Stimulated activated CD8-positive, alpha-beta memory T cell treated with anti-CD3 and anti-CD28 coated beads, Interleukin-2, amount 100 ng/mL, for 48 hours (primary cell): ENCODE measurements around the gene BARHL2.

Source experiments
- DNase-seq, 2 donors: peaks; one replicate each; pipeline ENCODE4 v3.0.0-alpha.2; 2020; ENCODE audit warnings: low read depth in 2 of 2

The BARHL2 gene

DNA sequence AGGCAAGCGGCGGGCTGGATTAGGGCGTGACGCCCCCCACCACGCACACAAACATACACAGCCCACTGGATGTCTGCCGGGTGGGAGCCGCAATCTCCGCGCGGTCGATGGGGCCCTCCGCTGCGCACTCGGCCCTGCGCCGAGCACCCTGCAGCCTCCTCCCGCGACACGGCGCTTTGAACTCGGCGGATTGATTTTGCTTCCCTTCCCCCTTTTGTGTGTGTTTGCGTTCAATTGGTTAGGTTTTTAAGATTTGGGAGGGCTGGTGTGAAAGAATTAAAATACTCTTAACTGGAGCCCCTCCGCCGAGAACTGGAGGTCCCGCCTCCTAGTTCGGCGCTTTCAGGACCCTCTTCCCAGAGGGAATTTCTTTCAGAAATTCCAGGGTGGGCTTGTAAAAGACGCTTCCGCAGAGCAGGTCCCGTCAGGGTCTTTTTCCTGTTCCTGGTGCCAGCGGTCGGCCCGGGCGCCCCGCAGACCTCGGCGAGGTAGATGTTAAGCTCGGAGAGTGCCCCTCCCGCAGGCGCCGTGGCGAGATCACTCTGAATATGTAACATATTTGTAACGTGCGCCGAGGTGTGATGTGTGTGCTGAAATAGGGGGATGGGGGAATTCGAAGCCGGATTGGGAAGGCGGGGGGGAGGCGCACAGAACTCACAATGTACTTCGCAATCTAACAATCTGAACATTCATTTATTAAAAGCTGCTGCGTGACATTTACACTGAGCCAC, 8.0 kb upstream of the BARHL2 start:
- no peak for DNase-seq

DNA sequence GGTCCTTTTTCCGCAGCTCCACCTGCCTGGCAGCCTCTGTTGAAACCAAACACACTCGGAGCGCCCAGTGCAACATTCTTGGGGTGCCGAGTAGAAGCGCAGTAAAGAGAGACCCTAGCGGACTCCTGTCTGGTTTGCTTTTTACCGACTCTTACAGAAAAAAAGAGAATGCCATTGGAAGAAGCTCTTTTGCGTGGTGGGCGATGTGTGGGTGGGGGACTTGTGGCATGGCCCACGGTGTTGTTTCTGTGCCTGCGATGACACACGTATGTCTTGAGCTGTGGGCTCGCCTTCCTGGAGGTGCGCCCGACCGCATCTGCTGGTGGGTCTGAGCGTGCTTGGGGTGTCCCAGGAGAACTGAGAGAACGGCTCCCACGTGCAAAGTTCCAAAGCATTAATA, 7.3 kb upstream of the BARHL2 start:
- no peak for DNase-seq

DNA sequence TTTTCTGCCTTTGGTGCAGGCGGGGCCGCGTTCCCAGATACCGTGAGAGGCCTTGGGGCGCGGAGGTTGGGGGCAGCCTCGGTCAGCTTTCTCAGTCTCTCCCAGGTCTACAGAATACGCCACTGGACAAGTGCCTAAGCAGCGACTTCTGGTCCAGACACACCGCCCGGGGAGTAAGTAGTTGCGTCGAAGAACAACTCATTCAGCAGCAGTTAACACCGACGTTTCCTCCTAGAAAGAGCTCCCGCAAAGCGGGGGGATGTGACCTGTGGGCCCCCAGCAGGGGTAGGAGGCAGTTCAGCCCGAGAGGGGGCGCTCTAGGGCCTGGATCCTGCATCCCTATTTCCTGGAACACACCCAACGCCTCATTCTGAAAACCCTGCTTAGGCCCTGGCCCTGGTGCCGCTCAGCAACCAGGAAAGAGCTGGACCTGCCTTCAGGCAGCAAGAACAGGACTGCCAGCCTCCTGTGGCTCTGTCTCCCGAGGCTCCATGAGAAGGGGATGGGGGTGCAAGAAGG, 6.5 kb upstream of the BARHL2 start:
- DNase-seq = no peak

DNA sequence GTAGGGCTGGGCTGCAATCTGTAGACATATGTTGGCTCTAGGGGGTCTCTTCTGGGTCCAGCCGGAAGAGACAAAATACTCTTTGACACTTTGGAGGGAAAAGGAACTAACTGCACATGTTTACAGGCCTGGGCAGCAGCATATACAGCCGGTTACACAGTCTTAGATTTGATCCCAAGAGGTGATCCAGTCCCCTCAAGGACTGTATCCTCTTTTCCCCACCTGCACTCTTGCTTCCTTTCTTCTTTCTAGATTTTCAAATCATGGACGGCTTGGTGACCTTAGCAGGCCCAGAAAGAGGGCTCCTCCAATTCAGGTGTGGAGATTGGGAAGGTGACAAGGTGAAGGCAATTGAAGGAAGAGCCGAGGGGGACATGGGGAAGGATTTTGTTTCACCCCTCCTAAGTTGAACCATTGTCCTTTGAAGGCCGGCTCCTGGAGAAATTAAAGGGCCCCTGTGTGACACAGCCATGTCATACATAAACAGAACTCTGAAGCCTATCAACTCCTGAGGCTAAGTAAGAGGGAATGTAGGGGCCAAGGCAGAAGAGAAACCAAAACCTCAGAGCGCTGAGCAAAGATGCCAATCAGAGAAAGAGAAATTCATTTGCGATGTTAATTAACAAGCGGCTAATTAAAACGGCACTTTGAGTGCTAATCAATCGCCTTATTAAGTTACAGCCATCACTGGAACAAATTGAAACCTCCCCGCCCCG, 5.9 kb upstream of the BARHL2 start:
- no peak for DNase-seq

DNA sequence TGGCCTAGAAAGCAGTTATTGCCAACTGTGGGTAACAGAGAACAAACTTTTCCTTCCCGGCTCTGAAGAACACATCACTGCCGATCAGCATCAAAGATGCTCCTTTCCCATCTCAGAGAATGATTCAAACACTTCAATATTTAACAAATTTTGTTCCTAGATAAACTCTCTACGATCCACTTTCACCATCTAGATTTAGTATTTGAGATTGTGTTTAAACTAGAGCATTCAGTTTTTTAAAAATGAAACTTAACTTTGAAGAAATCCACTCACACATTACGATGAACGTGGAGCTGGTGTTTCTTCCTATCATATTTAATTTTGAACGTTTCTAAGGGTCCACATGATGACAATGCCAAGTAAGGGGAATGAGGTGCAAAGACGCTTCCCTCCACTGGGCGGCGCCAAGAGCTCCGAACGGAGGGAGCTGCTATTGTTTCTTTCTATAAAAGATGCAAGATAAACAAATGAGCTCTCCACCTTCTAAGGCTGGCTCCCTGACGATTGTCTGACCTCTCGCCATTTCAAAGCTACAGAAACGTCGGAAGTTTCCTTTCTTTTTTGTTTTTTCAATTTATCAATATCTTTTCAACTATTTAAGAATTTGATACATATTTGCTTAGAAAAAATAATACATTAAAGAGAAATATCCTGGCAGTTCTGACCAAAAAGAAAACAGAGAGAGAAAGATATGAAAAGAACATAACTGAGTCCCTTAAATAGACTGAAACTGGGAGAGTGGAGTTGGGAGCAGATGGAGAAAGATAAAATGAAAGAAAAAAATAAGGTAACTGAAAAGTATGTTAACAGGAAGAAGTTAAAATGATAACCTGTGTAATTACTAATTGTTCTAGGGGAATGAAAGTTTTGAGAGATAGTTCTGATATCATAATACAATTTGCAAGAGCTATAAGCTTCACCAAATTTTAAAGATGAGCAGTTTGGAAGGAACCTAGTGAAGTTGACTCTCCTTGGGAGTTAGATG, 4.4 kb upstream of the BARHL2 start:
- DNase-seq = peak in 1 of 2 donors; percentile 32

DNA sequence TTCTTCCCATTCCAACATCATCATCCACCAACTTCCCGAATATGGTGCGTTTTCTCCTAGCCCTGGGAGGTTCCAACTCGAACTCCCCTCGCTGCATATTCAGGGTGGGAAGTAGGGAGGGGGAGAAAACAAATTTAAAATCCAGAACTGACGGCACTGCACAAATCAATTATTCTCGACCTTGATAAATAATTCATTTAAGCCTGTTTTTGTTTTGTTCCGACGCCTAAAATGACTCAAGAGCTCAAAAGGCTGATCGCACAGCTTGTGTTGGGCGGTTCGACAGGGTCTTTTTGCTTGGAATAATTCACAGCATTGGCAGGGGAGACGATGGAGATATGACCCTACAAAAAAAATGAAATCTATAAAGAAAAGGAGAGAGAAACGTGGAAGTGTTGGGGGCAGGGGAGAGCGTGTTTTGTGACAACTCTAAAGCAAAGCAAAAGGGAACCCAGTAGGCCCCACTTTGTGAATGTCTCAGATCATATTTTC, 3.1 kb upstream of the BARHL2 start:
- no peak for DNase-seq

DNA sequence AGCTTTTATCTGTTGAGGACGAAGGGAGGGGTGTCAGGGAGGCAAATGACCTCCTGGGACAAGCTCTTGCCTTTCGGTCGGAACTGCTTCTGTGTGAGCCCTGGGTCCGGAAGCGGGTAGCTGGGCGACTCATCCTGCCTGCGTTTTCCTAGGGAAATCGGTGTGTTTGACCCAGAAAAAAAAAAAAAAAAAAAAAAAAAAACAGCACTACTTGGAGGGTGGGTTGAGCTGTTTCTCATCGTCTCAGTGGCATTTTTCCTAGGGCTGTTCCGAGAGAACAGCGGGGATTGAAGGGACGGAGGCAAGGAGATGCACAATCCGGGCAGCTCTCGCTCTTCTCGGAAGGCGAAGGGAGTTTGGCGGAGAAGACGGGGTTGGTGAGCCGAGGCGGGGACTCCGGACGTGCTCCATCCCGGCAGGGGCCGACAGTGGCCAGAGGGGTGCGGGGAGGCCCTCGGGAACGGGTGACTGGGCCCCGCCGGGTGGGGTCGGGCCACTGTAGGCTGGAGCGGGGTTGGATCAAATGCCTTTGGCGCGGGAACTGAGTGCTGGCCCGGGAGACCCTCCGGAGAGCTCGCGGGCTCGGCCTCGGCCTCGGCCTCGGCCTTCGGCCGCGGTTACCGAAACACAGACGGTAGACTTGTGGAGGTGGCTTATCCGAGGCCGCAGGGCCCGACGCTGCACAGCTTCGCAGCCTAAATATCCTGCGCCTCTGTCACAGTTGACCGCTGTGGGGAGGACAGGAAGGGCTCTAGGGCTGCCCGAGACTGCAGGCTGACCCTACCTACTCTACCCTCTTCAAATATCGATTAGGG, 2.4 kb upstream of the BARHL2 start:
- no peak for DNase-seq

DNA sequence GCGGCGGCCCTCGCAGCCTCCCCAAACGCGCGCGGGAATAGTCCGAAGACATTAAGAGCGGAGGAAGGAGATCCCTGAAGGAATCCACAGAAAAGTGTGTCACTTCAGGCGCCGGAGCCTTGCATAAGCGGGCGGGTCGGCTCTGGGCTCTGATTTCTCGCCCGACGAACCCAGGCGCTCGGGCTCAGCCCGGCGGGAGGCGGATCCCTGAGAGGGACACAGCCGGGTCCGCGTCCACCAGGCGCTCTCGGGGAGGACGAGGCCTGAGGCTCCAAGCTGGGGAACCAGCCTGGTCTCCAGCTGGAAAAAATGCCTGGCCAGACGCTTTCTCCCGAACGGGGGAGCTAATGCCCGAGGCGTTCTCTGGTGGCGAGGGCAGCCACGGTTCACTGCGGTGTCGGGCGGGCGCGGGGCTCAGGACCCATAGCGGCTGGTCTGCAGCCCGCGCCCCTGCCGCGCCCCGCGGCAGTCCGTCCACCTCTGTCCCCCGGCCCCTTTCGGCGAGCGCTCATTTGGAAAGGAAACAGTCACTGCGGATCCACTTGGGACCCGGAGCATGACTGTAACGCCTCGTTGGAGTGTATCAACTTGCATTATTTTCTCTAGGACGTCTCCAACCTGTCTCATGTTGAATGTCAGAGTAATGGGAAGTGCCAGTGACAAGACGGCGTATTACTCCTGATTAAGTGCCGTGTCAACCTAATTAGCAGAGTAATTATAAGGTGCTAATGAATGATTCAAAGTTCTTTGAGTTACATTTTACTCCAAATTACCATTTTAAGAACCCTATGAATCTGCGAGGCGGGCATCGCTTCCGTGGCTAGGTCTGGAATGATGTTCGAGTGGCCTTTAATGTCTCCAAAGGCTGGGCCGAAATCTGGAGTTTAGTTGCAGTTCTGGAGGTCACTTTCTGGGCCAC, 1.6 kb upstream of the BARHL2 start:
- no peak for DNase-seq

DNA sequence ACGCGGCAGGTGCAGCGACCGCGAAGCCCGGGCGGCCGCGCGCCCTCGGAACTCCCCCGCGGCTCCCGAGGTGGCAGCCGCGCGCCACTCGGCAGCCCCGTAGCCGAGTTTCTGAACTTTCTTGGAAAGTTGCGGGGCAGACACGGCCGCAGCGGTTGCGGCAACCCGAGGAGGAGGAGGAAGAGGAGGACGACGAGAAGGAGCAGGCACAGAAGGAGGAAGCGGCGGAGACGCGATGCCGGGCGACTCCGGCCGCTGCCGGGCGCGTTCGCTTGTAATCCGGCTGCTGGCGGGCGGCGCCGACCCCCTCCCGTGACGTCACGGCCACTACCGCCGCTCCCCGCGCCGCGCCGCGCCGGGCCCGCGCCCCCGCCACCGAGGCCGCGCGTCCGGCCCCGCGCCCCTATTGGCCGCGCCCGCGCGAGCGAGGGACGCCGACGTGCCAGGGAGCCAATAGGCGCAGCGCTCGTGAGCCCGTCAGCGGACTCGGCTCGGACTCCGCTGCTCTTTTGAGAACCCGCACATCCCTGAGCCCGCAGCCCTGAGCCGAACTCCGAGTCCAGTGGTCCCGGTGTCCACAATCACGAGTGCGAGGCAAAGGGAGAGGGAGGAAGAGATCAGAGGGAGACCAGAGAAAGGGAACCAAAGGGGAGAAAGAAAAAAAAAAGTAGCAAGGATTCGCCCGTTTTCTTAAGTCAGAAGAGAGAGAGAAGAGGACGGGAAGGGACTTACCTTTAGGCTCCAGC, 736 bp upstream of the BARHL2 start:
- no peak for DNase-seq

DNA sequence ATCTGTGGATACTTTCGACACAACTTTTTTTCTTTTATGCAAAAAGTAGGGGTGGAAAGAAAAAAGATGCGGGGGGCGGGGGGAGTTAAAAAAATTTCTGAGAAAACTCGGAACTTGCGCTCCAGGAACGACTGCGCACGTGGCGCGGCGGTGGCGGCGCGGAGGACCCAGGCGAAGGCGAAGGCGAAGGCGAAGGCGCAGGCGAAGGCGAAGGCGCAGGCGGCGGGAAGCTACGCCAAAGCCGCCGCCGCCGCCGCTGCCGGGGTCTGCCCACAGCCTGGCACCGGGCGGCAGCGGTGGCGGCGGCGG, 208 bp upstream of the BARHL2 start:
- no peak for DNase-seq

DNA sequence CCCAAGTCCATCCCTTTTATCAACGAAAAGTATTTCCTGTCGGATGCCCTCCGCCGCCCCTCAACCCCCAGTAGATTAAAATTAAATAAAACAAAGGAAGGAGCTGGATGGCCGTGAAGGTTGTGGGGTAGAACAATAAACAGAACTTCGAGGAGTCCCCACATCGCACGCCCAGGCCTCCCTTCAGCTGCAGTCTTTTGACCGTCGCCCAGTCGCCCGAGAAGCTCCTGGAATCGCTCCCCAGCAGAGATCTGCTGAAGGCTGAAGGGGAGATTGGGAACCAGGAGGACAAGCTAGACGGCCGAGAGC, 905 bp downstream of the BARHL2 start:
- DNase-seq = no peak

DNA sequence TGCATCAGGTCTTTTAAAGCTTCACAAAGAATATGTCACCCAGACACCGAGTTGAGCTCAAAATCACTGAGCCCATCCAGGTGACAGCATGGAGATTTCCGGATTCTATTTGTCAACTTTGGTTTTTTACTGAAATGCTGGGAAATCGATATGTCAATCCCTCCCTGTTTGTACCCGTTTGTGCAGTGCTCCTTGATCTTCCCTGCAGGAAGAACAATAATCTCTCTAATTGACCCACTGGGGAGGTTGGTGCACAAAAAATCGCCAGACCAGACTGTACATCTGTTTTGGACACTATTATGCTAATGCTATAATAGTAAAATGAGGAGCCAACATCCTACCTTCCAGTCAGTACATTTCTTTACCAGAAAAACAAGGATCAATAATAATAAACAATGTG, 1.8 kb downstream of the BARHL2 start:
- DNase-seq = no peak

DNA sequence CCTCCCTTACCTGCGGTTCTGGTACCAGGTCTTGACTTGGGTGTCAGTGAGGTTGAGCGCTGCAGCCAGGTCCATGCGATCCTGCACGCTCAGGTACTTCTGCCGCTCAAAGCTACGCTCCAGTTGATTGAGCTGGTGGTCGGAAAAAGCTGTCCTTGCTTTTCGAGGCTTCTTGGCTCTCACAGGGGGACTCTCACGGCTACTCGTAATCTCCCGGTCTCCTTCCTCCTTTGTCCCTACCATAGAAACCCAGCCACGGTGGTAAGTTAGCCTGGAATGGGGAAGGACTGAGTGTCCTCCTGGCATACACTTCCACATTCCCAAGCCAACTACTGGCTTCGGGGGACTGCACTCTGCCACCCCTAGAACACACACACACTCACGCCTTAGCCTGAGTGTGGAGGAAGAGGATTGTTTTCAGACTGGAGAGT, 2.6 kb downstream of the BARHL2 start:
- DNase-seq = no peak

DNA sequence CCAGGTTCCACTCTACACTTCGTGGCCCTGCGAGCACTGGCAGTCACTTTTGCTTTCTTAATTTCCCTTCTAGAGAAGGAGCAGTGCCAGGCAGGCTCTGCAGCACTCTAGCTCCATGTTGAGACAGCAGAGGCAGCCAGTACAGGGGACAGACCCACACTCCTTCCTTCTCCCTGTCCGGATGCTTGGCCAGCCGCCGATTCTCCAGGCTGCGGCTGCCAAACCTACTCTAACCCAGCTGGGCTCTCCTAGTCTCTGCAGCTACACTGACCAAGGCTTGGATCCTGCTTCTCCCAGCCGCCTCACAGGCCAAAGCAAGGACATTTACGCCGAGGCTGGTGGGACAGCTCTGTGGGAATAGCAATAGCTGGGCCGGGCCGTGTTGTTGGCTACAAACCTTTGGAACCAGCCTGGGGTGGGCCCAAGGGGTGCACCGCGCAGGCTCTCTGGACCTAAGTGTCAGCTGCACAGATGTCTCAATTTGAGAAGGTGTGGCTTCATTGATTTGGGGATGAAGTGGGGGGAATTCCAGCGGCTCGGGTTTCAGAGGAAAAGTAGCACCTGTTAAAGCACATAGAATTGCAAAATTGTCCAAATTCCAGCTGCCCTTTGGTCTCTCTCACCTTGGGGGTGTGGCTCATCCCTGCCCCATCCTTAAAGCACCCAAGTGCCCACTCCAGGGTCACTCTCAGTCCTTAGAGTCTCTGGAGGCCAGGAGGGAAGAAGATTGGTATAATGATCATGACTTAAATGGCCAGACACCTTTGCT, 3.2 kb downstream of the BARHL2 start:
- no peak for DNase-seq

DNA sequence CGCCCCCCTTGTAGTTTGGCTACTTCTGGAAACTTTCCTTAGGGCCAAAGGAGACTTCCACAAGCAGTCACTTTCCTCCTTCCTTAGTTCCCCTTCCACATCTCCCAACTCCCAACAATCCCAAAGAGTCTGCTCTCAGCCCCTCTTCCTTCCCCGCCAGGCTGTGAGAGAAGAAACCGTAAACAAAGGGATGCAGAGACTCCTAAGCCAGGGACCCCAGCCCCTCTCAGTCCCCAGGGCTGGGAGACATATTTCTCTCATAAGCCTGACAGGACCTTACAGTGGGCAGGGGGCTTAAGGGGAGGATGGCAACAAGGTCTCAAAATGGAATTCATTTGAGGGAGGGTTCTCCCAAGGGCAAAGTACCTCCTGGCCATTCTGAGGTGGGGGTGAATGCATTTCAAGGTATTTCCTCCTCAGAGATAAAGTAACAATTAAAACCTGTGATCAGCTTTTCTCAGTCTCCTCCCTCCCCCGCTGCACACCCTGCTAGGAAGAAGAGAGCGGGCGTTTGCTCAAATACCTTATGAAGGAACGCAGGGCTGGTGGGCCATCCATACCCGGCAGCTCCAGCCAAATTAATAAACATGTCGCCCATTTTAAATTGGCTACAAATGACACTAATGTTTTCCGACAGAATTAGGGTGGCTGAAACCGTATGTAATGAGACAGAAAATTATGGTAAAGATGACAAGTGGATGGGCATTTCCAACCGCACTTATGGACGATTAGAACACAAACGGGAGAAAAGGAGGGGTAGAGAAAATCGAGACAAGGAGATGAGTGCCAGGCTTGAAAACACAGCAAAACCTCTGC, 4.0 kb downstream of the BARHL2 start:
- no peak for DNase-seq

DNA sequence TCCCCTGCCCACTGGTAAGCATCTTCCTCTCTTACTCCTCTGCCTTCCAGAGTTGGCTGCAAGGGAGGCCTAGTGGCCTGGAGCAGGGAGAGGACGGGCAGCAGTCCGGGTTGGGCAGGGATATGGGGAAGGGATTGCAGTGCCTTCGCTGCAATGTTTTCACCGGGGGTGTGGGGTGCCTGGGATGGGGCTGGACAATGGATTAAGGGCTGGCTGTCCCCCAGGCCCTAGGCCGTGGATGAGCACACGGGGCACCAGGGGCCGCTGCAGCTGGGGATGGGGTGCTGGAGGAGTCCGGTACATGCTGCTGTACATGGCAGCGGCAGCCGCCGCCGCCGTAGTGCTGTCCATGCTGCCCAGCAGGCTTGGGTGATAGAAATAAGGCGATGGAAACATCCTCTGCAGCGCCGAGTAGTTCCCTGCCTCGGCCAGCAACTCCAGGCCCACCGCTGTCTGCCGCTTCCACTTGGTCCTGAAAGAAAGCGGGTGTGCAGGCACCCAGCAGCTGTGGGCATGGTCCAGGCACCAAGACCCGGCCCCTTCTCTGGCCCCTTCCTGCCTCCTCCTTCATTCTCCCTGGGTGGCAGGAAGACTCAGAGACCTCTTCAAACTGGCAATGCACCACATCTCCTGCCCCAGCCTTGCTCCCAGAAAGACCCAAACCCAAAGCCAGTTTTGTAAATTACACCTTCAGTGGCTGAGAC, 4.8 kb downstream of the BARHL2 start:
- no peak for DNase-seq

DNA sequence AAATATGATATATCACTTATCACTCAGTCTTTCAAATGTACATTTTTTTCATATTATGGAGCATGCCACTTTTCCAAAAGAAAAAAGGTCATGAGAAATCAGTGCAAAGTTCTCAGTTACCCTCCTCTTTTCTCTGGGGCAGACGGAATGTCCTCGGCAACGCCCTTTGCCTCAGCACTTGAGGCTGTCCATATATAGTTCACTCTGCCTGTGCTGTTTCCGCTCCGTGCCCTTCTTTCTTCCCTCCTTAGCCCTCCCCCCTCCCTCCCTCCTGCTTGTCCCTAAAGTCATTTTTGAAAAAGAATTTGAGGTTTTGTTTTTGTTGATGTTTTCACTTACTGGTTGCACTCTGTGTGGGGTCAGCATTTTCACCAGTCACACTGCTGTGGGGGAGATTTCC, 5.4 kb downstream of the BARHL2 start:
- no peak for DNase-seq
